H1 (cell line): ENCODE results near the gene BCL2. TPM values are rescaled to one million over a fixed set of nuclear protein-coding genes. Genes with fewer than 3 reads are reported as not detected.
A peak's percentile ranks its signal among the peaks of the same experiment; 100 is the strongest.

Experiments used
- CTCF ChIA-PET: fragments of 300-600 bp; sonication (Branson Sonifier 250); formaldehyde crosslinking; loops from one replicate; lab custom pipeline; 2021; ENCODE audit not compliant: partially characterized antibody; lab: Charles Lee
- POLR2A ChIA-PET: fragments of 300-600 bp; sonication (Branson Sonifier 250); formaldehyde crosslinking; loops from one replicate; lab custom pipeline; 2021; ENCODE audit warnings: inconsistent platforms; ENCODE audit not compliant: partially characterized antibody; lab: Charles Lee
- DNase-seq, 2 experiments: peaks; one replicate each; pipeline versions ENCODE4 v3.0.0 to v3.0.0-alpha.2; 2010 to 2022; ENCODE audit warnings: low spot score in 2 of 2, low read depth in 1 of 2, mixed read lengths in 1 of 2
- FAIRE-seq: peaks from 2 replicates; lab custom pipeline; 2011; peaks lifted over from hg19 to GRCh38; lab: Jason Lieb, UNC
- H2AFZ ChIP-seq: 2 replicates; pipeline ENCODE4 v1.8.1; 2012; ENCODE audit warnings: low read length, inconsistent platforms
- H2AK5ac ChIP-seq: 2 replicates; pipeline ENCODE4 v1.6.1; 2013; ENCODE audit warnings: low read depth, low read length
- H2BK120ac ChIP-seq: replicated peaks from 2 replicates; pipeline ENCODE3; 2013; ENCODE audit warnings: low read depth, low read length, inconsistent platforms
- H2BK12ac ChIP-seq: 2 replicates; pipeline ENCODE4 v1.6.1; 2013; ENCODE audit warnings: low read depth, low read length
- H2BK15ac ChIP-seq: 2 replicates; pipeline ENCODE4 v1.6.1; 2013; ENCODE audit warnings: low read length
- H2BK20ac ChIP-seq: 2 replicates; pipeline ENCODE4 v1.6.1; 2013; ENCODE audit warnings: low read length
- H2BK5ac ChIP-seq: 2 replicates; pipeline ENCODE4 v1.6.1; 2013; ENCODE audit warnings: low read depth, low read length
- H3K14ac ChIP-seq: 2 replicates; pipeline ENCODE4 v1.6.1; 2013; ENCODE audit warnings: inconsistent platforms; ENCODE audit not compliant: insufficient read length
- H3K18ac ChIP-seq: 2 replicates; pipeline ENCODE4 v1.6.1; 2013; ENCODE audit warnings: low read length; ENCODE audit errors: extremely low read depth
- H3K23ac ChIP-seq: 2 replicates; pipeline ENCODE4 v1.6.1; 2013; ENCODE audit warnings: inconsistent platforms; ENCODE audit not compliant: insufficient read length
- H3K23me2 ChIP-seq: 2 replicates; pipeline ENCODE4 v1.6.1; 2013; ENCODE audit warnings: low read depth, low read length
- H3K27ac ChIP-seq: 2 replicates; pipeline ENCODE4 v1.6.1; 2011; ENCODE audit warnings: low read depth, low read length, inconsistent platforms
- H3K27me3 ChIP-seq, 4 experiments: replicated peaks in 1 of 4; 1 replicate in 1 of 4; 2 replicates in 3 of 4; pipeline versions ENCODE4 v1.6.1 to v1.8.1; 2011 to 2013; ENCODE audit warnings: low read length in 3 of 4, mild to moderate bottlenecking in 3 of 4, inconsistent platforms in 2 of 4, mixed read lengths in 2 of 4, moderate library complexity in 1 of 4; ENCODE audit not compliant: control insufficient read depth in 3 of 4, insufficient read depth in 3 of 4; ENCODE audit errors: extremely low read depth in 1 of 4
- H3K36me3 ChIP-seq, 4 experiments: 2 replicates each; pipeline versions ENCODE4 v1.6.1 to v1.8.1; 2011 to 2013; ENCODE audit warnings: mild to moderate bottlenecking in 4 of 4, low read length in 3 of 4, moderate library complexity in 2 of 4, control low read depth in 1 of 4, inconsistent platforms in 1 of 4; ENCODE audit not compliant: insufficient read depth in 4 of 4, control insufficient read depth in 2 of 4
- H3K4ac ChIP-seq: replicated peaks from 2 replicates; pipeline ENCODE3; 2013; ENCODE audit warnings: low read length, low read depth, mixed read lengths, inconsistent platforms; ENCODE audit not compliant: insufficient read length
- H3K4me1 ChIP-seq, 4 experiments: replicated peaks in 1 of 4; 1 replicate in 1 of 4; 2 replicates in 3 of 4; pipeline versions ENCODE4 v1.6.1 to v1.8.1; 2011 to 2013; ENCODE audit warnings: low read length in 3 of 4, inconsistent platforms in 2 of 4, mixed read lengths in 1 of 4; ENCODE audit not compliant: insufficient read depth in 4 of 4, control insufficient read depth in 3 of 4
- H3K4me2 ChIP-seq, 2 experiments: 2 replicates each; pipeline versions ENCODE4 v1.6.1 to v1.8.1; 2011 to 2013; ENCODE audit warnings: low read depth in 2 of 2, low read length in 2 of 2, control low read depth in 1 of 2, inconsistent platforms in 1 of 2, mild to moderate bottlenecking in 1 of 2; ENCODE audit not compliant: insufficient read depth in 1 of 2
- H3K4me3 ChIP-seq, 4 experiments: fragments of 200-600, 300-600 bp in 1 of 4; sonication (generic), shearing (Covaris generic), sonication (Bioruptor Twin) in 1 of 4; 2 replicates each; pipeline versions ENCODE4 v1.5.1 to v1.8.1; 2011 to 2016; ENCODE audit warnings: low read length in 4 of 4, low read depth in 3 of 4, control low read depth in 2 of 4, inconsistent platforms in 2 of 4, mild to moderate bottlenecking in 2 of 4, mixed read lengths in 1 of 4, moderate library complexity in 1 of 4; ENCODE audit not compliant: insufficient read depth in 2 of 4; ENCODE audit errors: extremely low read depth in 1 of 4
- H3K56ac ChIP-seq: replicated peaks from 2 replicates; pipeline ENCODE3; 2013; ENCODE audit warnings: low read depth, mild to moderate bottlenecking, mixed read lengths, low read length, inconsistent platforms; ENCODE audit not compliant: insufficient read length
- H3K79me1 ChIP-seq: 2 replicates; pipeline ENCODE4 v1.6.1; 2013; ENCODE audit warnings: low read depth, low read length, control low read depth
- H3K79me2 ChIP-seq, 2 experiments: 2 replicates each; pipeline versions ENCODE4 v1.6.1 to v1.8.1; 2012 to 2013; ENCODE audit warnings: low read length in 2 of 2, mild to moderate bottlenecking in 2 of 2, inconsistent platforms in 1 of 2; ENCODE audit not compliant: insufficient read depth in 2 of 2, control insufficient read depth in 1 of 2
- H3K9ac ChIP-seq, 4 experiments: replicated peaks in 1 of 4; 1 replicate in 1 of 4; 2 replicates in 3 of 4; pipeline versions ENCODE4 v1.6.1 to v1.8.1; 2011 to 2013; ENCODE audit warnings: low read depth in 3 of 4, low read length in 3 of 4, control low read depth in 2 of 4, mild to moderate bottlenecking in 2 of 4, moderate library complexity in 2 of 4, inconsistent platforms in 1 of 4; ENCODE audit errors: extremely low read depth in 1 of 4
- H3K9me3 ChIP-seq, 2 experiments: 2 replicates each; pipeline versions ENCODE4 v1.6.1 to v1.8.1; 2012 to 2013; ENCODE audit warnings: mild to moderate bottlenecking in 2 of 2, moderate library complexity in 2 of 2, control low read depth in 1 of 2, inconsistent platforms in 1 of 2, low read depth in 1 of 2, low read length in 1 of 2, mixed read lengths in 1 of 2; ENCODE audit not compliant: insufficient read depth in 2 of 2
- H4K20me1 ChIP-seq, 2 experiments: replicated peaks in 1 of 2; 2 replicates each; pipeline versions ENCODE3 to v1.8.1; 2011 to 2013; ENCODE audit warnings: inconsistent platforms in 2 of 2, low read length in 2 of 2, mild to moderate bottlenecking in 1 of 2; ENCODE audit not compliant: insufficient read depth in 2 of 2, control insufficient read depth in 1 of 2
- H4K5ac ChIP-seq: 2 replicates; pipeline ENCODE4 v1.6.1; 2013; ENCODE audit warnings: low read length, low read depth, mixed read lengths, inconsistent platforms; ENCODE audit not compliant: insufficient read length
- H4K8ac ChIP-seq: 2 replicates; pipeline ENCODE4 v1.8.0; 2013; ENCODE audit warnings: mild to moderate bottlenecking, moderate library complexity, low read length, inconsistent platforms; ENCODE audit not compliant: insufficient read depth; ENCODE audit errors: extremely low read depth
- H4K91ac ChIP-seq: replicated peaks from 2 replicates; pipeline ENCODE3; 2013; ENCODE audit warnings: low read length, mixed read lengths, inconsistent platforms; ENCODE audit not compliant: insufficient read length
- BCL11A ChIP-seq, 2 experiments: IDR thresholded peaks; one replicate each; pipeline ENCODE4 v1.6.1; 2011; ENCODE audit warnings: low read depth in 2 of 2, low read length in 2 of 2, mild to moderate bottlenecking in 2 of 2
- CEBPB ChIP-seq: IDR thresholded peaks from 2 replicates; pipeline ENCODE4 v1.6.1; 2012; ENCODE audit warnings: low read depth, low read length
- NRF1 ChIP-seq: IDR thresholded peaks from 2 replicates; pipeline ENCODE4 v1.6.1; 2011; ENCODE audit warnings: mild to moderate bottlenecking, low read depth, low read length, improper control_type of control experiment
- PHF8 ChIP-seq: fragments of 200-600 bp; sonication (generic); conservative IDR thresholded peaks from 2 replicates; pipeline ENCODE4 v1.7.1; 2012; ENCODE audit warnings: low read depth, mild to moderate bottlenecking, inconsistent platforms, low read length, moderate library complexity
- RAD21 ChIP-seq, 2 experiments: IDR thresholded peaks in 1 of 2; conservative IDR thresholded peaks in 1 of 2; 2 replicates each; pipeline ENCODE4 v1.6.1; 2011; ENCODE audit warnings: low read depth in 2 of 2, low read length in 2 of 2, improper control_type of control experiment in 1 of 2, inconsistent platforms in 1 of 2, mild to moderate bottlenecking in 1 of 2, moderate library complexity in 1 of 2
- SIX5 ChIP-seq: IDR thresholded peaks from 2 replicates; pipeline ENCODE4 v1.6.1; 2011; ENCODE audit warnings: mild to moderate bottlenecking, low read depth, low read length
- SP2 ChIP-seq: IDR thresholded peaks from 2 replicates; pipeline ENCODE4 v1.6.1; 2012; ENCODE audit warnings: mild to moderate bottlenecking, low read length, inconsistent platforms
- SRF ChIP-seq: IDR thresholded peaks from 2 replicates; pipeline ENCODE4 v1.6.1; 2011; ENCODE audit warnings: mild to moderate bottlenecking, low read depth, low read length, moderate library complexity
- TCF12 ChIP-seq: IDR thresholded peaks from 2 replicates; pipeline ENCODE4 v1.6.1; 2011; ENCODE audit warnings: low read depth, mild to moderate bottlenecking, low read length
- ZNF274 ChIP-seq: IDR thresholded peaks from 2 replicates; pipeline ENCODE4 v1.7.0; 2012; ENCODE audit warnings: low read length, borderline replicate concordance; ENCODE audit errors: extremely low read depth
- WGBS, 2 experiments: shearing (Covaris generic) in 1 of 2; methylation state at CpG; one replicate each; pipeline versions ENCODE4 v1.1.6 to v1.1.7; 2013 to 2015; ENCODE audit warnings: low lambda C conversion rate in 2 of 2, mixed read lengths in 2 of 2, inconsistent platforms in 1 of 2, low coverage in 1 of 2, missing lambda C conversion rate in 1 of 2; ENCODE audit not compliant: insufficient replicate concordance in 2 of 2, insufficient coverage in 1 of 2, insufficient read length in 1 of 2; ENCODE audit errors: extremely low coverage in 1 of 2, missing lambda C conversion rate in 1 of 2; 5-methylcytosine and 5-hydroxymethylcytosine counted together
- polyA plus RNA-seq, 7 experiments: library from polyadenylated mRNA; depleted of rRNA in 3 of 7; stranded (reverse) in 5 of 7; unstranded in 2 of 7; fragments of >200 nt in 5 of 7; fragments of 200-250 nt in 2 of 7; gene quantifications; 1 replicate in 5 of 7; 2 replicates in 1 of 7; 4 replicates in 1 of 7; pipeline versions ENCODE4 v1.2.1 to v1.2.3, GENCODE V29; 2011 to 2013; ENCODE audit warnings: missing spikeins in 2 of 7, mixed read lengths in 2 of 7
- total RNA-seq: library from RNA; stranded (reverse); fragmentation: NEBNext Ultra II Directional; extraction: Animal tissue kit (Norgen Biotek cat#: 25700); gene quantifications from 2 replicates; pipeline ENCODE4 v1.2.1, GENCODE V29; 2021
- TF ChIP-seq, protein P1 (sequence below): IDR thresholded peaks from 2 replicates; pipeline ENCODE4 v1.6.1; 2012; ENCODE audit warnings: inconsistent platforms
- TF ChIP-seq, protein P2 (sequence below): IDR thresholded peaks from 2 replicates; pipeline ENCODE4 v1.6.1; 2012; ENCODE audit warnings: low read length, inconsistent platforms

The BCL2 gene
- total and polyA plus RNA-seq, 2 of the 8 experiments (the other 6 are each of a cell fraction or from before 2014, with no cell fraction given): 0.59 to 4.5 TPM

DNA sequence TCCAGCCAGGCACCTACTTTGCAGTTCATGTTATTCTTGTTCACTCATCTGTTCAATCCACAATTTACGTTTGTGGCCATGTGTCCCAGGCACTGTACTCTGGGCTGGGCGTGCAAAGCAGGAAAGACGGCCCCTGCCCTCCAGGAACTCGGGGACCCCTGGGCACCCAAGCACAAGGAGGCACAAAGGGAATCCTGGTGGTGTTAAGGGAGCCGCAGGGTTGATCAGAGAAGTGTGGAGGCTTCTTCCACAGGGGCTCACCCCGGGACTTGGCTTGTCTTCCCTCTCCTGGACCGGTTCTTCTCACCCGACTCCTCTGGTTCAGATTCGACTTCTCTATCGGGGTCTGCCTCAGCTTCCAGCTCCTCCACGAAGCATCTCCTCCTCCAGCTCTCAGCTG, 230.5 kb downstream of the BCL2 start:
- Histone ChIP-seq H3K9ac (no peak overlapping the region), H3K27me3 (no peaks in the 10 kb centered on the region), H3K79me2 (no peaks in the 10 kb centered on the region), H2BK12ac (no peak overlapping the region), H3K23me2 (peaks cover 11% of the 10 kb centered on the region; the same call in 1 of the 2 replicates), H2BK5ac (0 out of 2 replicates have a peak overlapping the region, but pooled peaks have one; percentile 26), H2BK20ac (no peak overlapping the region), H2AK5ac (no peak overlapping the region), H3K27ac (no peak overlapping the region), H3K9me3 (no peaks in the 10 kb centered on the region), H3K14ac (no peak overlapping the region), H2BK15ac (no peak overlapping the region), H3K79me1 (no peaks in the 10 kb centered on the region), H3K36me3 (no peaks in the 10 kb centered on the region), H4K91ac (no peak overlapping the region), H3K4me3 (no peak overlapping the region), H2BK120ac (no peak overlapping the region), H3K4me2 (no peak overlapping the region), H4K20me1 (peaks cover 0 to 12% of the 10 kb centered on the region in 2 experiments), H3K18ac (no peak overlapping the region), H4K5ac (no peak overlapping the region), H3K4ac (no peak overlapping the region), H3K56ac (no peak overlapping the region), H4K8ac (no peak overlapping the region), H2AFZ (no peak overlapping the region), H3K4me1 (peaks cover 0 to 6% (median 2%) of the 10 kb centered on the region in 4 experiments; a peak in 3 of 7 replicates), H3K23ac (no peak overlapping the region)
- 87% methylated on average over 11 of the region's 11 CpGs; no CpG with 5 or more reads in 1 of the 2 experiments for WGBS, 2 experiments
- no peak for DNase-seq
- no peak for FAIRE-seq
- ChIA-PET CTCF (interaction anchor here (2.0 kb wide), 1 partner anchor 43 kb away, joined by 6 read pairs; no protein-coding TSS in a partner anchor), POLR2A (no interaction called here)
- TF ChIP-seq CEBPB: no peak
- no peak for TF ChIP-seq PHF8
- TF ChIP-seq BCL11A (IDR thresholded peaks at IDR 0.05; ENCODE audit: low read depth in 2 of 2, low read length in 2 of 2): no peak
- TF ChIP-seq SP2: no peak
- TF ChIP-seq SRF: no peak
- TF ChIP-seq, protein P1, sequence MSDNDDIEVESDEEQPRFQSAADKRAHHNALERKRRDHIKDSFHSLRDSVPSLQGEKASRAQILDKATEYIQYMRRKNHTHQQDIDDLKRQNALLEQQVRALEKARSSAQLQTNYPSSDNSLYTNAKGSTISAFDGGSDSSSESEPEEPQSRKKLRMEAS: no peak
- TF ChIP-seq ZNF274: no peak
- no peak for TF ChIP-seq TCF12
- no peak for TF ChIP-seq RAD21 (IDR thresholded peaks at IDR 0.05 in 1 of 2, conservative IDR thresholded peaks at IDR 0.05 in 1 of 2; ENCODE audit: low read depth in 2 of 2, low read length in 2 of 2)
- TF ChIP-seq NRF1: no peak
- no peak for TF ChIP-seq SIX5
- TF ChIP-seq, protein P2, sequence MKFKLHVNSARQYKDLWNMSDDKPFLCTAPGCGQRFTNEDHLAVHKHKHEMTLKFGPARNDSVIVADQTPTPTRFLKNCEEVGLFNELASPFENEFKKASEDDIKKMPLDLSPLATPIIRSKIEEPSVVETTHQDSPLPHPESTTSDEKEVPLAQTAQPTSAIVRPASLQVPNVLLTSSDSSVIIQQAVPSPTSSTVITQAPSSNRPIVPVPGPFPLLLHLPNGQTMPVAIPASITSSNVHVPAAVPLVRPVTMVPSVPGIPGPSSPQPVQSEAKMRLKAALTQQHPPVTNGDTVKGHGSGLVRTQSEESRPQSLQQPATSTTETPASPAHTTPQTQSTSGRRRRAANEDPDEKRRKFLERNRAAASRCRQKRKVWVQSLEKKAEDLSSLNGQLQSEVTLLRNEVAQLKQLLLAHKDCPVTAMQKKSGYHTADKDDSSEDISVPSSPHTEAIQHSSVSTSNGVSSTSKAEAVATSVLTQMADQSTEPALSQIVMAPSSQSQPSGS: no peak
